GM19193 (cell line): ENCODE results near the gene NDUFAF8.

Source experiments
- POLR2A ChIP-seq: IDR thresholded peaks from 4 replicates; pipeline ENCODE4 v1.6.1; 2011; ENCODE audit not compliant: insufficient read depth, insufficient read length; ENCODE audit errors: extremely low read depth

NDUFAF8 gene

DNA sequence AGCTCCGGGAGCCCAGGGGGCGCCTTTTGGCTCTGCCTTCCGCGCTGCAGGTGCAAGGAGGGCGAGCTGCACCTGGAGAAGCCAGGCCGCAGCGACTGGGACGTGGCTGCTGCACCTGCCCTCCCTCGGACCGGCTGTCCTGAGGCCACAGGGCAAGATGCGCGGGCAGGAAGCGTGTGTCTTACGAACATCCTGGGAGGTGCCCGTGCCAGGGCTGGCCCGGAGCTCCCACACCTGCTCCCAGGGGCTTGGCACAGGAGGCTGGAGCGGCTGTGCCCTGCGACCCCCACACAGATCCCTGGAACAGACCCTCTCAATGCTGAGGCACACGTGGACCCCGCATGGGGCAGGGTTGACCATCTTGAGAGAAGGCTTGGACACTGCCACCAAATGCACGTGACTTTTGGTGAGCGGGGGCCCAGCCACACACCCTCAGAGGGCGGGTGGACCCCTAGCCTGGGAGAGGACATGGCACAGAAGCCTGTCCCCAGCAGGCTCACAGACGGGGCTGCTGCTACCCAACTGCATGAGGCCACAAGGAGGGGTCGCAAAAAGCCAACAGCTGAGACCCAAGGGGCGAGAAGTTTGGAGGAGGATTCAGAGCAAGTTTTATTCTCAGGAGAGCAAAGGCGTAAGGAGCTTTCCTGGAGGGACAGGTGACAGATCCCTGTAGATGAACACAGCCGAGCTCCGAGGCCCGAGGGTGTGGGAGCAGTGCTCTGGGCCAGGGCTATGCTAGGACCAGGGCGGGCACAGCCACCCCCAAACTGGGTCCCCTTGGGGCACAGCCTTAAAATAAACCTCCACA lies 11.4 kb downstream of the NDUFAF8 start:
- no peak for TF ChIP-seq POLR2A

DNA sequence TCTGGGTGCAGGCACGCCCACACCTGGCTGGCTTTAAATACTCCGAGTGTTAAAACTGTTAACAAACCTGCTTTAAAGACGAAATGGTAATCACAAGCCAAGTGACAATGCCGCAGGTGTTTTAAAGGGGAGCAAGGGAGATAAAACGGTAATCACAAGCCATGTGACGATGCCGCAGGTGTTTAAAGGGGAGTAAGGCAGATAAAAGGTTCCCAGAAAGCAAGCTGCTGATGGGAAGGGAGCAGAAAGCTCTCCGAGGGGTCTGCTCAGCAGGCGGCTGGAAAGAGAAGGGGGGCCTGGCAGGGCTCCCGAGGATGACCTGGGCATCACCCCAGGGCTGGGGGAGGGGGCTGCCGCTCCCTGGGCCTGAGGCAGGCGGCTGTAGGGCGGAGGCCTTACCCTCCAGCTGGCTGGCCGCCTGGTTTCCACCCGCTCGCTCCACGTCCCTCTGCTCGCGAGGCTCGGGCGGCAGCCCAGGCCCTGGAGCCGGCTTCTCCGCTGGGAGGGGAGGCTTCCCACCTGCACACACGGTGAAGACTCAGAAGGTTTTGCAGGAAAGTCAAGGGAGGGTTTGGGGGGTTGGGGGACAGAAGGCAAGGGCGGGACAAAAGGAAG lies 12.1 kb downstream of the NDUFAF8 start:
- no peak for TF ChIP-seq POLR2A

DNA sequence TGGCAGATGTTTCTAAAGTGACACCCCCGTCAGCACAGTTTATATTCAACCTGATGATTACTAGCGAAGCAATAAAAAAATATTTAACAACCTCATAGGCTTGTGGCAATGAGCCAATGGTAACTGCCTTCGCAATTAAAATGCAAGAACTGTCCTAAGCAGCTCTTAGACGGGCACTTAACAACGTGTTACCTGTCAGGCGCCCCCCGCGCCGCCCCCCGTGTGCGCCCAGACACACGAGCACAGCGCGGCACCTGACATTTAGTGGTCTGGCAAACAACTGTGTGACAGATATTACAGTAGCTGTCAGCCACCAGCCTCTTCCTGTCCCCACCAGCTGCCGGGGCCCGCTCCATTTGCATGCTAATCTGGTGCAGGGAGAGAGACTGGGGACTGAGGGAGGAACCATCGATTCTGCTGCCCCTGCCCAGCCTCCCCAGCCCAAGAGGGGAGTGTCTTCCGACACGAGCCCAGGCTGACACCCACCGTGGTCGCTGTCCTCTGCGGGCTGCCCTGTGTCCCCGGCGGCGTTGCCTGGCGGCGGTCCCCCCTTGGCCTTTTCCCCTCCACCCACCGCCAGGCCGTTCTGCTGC lies 12.7 kb downstream of the NDUFAF8 start:
- TF ChIP-seq POLR2A: no peak

DNA sequence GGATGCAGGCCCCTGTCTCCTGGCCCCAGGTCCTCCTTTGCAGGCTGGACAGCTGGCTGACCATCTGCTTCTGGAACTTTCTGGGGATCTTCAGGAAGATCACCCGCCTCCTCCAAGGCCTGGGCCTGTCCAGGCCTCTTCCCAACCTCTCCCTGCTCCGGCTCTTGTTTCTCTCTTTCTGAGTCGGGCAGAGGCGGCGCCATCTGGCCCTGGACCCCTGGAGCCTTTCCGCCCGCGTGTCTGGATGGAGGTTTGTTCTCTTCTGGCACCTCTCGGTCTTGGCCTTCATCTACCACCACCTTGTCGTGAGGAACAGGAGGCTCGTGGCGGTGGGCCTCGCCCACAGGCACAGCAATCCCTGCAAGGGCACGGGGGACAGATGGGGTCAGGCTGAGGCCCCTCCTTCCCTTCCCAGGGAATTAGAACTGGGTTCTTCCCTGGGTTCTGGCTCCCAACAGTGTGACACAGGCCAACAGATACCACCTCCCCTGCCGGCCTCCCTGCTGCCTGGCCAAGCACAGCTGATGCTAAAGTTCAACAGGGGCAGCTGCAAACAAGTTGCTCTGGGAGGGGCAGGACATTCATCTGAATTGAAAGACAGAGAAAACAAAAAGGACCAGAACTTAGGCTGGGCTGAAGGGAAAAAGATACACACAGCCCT lies 13.3 kb downstream of the NDUFAF8 start:
- no peak for TF ChIP-seq POLR2A

DNA sequence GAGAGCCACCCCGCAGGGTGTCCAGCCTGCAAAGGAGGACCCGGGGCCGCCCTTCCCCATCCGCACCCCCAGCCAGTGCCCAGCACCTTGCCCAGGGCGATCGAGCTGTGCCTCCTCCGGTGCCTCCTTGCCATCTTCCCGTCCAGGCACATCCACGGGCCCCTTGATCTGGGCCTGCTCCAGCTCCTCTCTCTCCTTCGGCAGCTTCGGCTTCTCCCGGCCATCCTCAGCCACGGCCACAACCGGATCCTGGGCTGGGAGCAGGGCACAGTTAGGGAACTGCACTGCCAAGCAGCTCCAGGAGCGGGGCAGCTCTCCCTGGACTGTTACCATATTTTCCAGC lies 13.8 kb downstream of the NDUFAF8 start:
- no peak for TF ChIP-seq POLR2A

DNA sequence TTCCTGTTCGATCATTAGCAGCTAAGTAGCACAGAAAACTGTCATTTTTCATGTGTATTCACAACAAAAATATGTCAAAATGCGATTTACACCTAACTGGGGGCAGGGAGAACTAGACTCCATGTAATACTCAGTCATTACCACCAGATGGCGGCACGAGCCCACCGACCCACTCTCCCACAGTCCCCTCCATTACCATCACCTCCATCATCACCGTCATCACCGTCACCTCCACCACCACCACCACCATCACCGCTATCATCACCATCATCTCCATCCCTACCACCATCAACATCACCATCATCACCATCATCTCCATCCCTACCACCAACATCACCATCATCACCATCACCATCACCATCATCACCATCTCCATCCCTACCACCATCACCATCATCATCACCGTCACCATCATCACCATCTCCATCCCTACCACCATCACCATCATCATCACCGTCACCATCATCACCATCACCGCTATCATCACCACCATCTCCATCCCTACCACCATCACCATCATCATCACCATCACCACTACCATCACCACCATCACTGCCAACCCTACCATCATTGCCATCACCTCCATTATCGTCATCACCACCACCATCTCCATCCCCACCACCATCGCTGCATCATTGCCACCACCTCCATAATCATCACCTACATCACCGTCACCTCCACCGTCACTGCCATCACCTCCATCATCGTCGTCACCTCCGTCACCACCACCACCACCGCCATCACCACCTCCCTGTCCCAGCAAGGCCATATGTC lies 14.4 kb downstream of the NDUFAF8 start:
- no peak for TF ChIP-seq POLR2A

DNA sequence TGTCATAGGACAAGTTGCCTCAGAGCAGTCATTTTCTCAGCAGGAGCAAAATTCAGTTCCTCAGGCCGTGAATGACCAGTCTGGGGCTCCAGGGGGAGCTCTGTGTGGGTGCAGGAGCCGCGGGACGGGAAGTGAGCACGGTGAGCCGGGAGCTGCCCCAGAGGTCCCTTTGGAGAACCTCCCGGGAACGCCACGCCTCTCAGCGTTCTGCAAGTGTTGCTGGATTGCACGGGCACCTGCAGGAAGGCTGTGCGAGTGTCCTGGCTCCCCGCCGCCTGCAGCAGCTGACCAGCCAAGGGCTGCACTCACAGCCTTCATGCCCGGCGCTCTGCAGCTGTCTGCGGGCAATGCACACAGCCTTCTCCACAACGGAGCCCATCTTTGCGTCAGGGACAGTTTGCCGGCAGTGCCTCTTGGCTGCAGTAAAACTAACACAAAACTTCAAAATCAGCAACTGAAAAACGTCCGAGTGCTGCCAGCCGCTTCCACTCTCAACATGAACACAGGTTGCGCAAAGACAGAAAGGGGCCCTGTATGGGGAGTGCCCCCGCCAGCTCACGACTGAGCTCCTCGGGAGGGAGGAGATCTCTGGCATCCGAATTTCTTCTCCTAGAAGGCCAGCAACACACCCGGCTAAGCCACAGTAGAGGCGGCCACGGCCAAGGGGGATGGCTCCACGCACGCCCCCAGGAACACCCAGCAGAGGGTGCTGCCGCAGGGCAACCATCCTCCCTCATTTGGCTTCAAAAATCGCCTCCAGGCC lies 16.0 kb downstream of the NDUFAF8 start:
- no peak for TF ChIP-seq POLR2A

DNA sequence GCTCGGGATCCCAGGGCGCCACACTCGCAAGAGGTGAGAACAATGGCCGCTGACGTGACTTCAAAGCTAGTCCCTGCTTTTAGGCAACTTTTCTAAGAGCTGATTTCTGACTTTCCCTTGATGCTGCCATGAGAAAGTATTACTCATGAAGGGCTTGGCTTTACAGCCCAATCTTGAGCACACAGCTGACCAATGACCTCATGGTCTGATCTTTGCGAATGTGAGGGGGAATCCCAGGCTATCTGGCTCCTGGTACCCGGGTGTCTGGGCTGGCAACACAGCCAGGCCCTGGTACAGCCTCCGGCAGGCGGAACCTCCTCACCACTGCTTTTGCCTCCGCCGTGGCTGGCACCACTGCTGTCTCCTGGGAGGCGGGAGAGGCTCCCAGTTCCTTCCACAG lies 17.5 kb downstream of the NDUFAF8 start:
- TF ChIP-seq POLR2A: no peak

DNA sequence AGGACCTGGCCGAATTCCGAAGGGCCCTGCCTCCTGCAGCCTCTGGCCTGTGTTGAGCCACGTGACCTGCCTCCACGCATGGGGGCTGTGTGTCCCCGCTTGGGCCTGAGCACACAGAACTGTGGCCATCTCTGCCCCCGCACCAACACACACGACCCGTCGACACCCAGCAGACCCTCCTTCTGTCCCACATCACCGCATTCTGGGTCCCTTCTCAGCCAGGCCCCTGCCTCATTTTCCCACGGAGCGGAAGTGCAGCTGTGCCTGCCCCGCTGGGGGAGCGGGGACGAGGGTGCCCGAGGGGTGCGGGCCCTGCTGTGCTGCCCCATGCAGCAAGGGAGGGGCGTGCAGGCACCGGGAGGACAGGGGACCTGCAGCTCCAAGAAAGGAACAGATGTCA lies 18.4 kb downstream of the NDUFAF8 start:
- no peak for TF ChIP-seq POLR2A

DNA sequence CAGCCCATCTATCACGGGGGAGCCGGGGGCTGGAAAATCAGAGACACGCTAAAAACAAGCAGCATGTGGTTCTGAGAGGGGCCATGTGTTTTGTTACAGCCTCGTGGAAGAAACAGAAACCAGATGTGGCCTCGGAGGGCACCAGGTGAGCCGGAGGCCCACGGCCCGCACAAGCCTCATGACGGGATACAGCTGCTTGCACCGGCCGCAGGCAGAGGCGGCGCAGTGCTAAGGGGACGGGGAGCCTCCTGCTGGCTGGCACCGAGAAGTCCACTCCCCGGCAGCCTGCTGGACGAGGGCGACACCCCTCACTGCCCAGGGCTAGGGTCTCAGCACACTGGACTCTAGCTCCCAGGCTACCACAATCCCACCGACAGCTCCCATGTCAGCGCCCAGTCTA lies 19.2 kb downstream of the NDUFAF8 start:
- TF ChIP-seq POLR2A: no peak

DNA sequence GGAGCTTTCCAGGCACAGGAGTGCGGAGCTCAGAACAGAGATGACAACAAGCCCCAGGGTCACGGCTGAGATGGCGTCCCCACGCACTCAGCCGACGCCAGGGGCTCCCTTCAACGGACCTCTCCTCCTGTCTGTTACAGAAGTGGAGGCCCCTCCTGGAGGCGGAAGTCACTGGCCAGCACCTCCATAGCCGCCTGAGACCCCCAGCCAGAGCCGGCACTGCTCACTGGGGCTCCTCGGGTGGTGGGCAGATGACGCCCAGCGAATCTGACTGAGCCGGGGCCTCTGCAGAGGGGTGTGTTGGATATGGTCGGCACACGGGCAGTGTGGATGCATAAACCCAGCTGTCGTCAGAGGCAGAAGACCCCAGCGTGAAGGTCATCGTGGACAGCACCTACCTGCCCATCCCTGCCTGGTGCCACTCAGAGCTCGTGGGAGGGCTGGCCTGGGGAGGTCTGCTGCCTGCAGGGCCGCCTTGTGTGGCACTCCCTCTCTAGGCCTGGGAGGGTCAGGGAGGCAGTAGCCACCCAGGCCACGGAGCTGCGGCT lies 20.0 kb downstream of the NDUFAF8 start:
- no peak for TF ChIP-seq POLR2A

DNA sequence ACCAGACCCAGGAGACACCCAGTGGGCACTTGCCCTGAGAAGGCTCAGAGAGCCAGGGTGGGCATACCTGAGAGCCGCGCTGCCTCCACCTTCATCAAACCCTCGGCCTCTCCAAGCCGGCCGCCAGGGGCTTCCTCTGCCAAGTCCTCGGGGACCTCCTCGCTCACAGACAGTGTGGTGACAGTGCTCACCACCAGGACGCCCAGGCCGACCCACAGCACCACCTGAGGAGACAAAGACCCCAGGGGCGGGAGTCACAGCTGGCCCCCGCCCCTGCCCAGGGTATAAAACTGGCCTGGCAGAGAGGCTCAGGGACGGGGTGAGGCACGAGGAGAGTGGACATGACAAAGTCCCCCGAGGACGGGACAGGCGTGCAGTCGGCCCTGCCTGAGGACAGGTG lies 21.1 kb downstream of the NDUFAF8 start:
- no peak for TF ChIP-seq POLR2A

DNA sequence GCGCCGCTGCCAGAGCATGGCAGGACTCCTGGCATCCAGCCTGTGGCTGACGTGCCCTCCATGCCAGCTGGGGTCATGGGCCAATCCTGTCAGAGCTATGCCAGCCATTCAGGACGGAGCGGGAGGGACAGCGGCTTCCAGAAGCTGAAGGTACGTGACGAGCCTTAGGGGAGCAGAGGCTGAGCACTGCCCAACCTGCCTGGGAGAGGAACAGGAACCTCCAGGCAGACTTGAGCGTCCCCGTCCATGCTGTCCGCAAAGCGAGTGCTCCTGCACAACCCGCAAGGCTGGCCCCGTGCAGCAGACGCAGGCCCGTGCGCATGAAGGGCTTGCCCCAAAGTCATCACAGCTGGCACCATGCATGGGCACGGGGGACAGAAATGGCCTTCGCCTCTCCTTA lies 21.5 kb downstream of the NDUFAF8 start:
- TF ChIP-seq POLR2A: no peak

DNA sequence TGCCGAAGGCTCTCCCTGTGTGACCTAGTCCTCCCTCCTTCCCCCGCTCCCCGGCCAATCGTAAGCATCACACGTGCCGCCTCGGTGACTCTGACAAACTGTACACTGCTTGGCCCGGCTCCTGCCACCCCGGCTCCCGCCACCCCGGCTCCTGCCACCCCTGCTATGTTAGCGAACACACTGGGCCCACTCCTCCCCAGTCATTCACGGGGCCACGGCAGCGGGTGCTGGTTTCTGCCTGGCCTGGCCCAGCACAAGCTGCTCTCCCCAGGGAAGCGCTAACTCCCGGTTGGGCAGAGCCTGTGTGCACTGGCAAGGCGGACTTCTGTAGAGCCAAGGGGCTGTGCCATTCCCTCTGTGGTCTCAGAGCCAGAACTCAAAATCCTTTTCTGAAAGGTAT lies 22.0 kb downstream of the NDUFAF8 start:
- TF ChIP-seq POLR2A: no peak
